OCI-LY3 (cell line): ENCODE data around the gene EIF4H.

Source experiments
- H2AFZ ChIP-seq: fragments of 200-600, 300-600 bp; shearing (Covaris generic); 2 replicates; pipeline ENCODE4 v1.6.0; 2014; ENCODE audit warnings: antibody characterized with exemption, low read depth, low read length
- H3K27ac ChIP-seq: fragments of 200-600, 300-600 bp; sonication (generic); 2 replicates; pipeline ENCODE4 v1.5.1; 2014; ENCODE audit warnings: mild to moderate bottlenecking, low read length, moderate library complexity, mixed read lengths
- H3K27me3 ChIP-seq: fragments of 200-600, 300-600 bp; sonication (generic); 2 replicates; pipeline ENCODE4 v1.6.1; 2014; ENCODE audit warnings: low read depth, low read length, mixed read lengths
- H3K36me3 ChIP-seq: fragments of 200-600, 300-600 bp; sonication (generic); replicated peaks from 2 replicates; pipeline ENCODE3; 2014; ENCODE audit warnings: low read depth, low read length, mixed read lengths
- H3K4me1 ChIP-seq: fragments of 300-600, 200-600 bp; sonication (generic); 2 replicates; pipeline ENCODE4 v1.6.1; 2014; ENCODE audit warnings: low read length, mixed read lengths
- H3K4me2 ChIP-seq: fragments of 200-600, 300-600 bp; sonication (generic); 2 replicates; pipeline ENCODE4 v1.6.1; 2014; ENCODE audit warnings: low read length, mixed read lengths
- H3K4me3 ChIP-seq: fragments of 300-600, 200-600 bp; sonication (generic); 2 replicates; pipeline ENCODE4 v1.5.1; 2014; ENCODE audit warnings: antibody characterized with exemption, mild to moderate bottlenecking, low read length, moderate library complexity
- H3K79me2 ChIP-seq: fragments of 300-600, 200-600 bp; shearing (Covaris generic); 2 replicates; pipeline ENCODE4 v1.6.1; 2014; ENCODE audit warnings: mild to moderate bottlenecking, low read length, mixed read lengths
- H3K9ac ChIP-seq: fragments of 300-600, 200-600 bp; shearing (Covaris generic); 2 replicates; pipeline ENCODE4 v1.6.0; 2014; ENCODE audit warnings: mild to moderate bottlenecking, low read length, moderate library complexity
- H3K9me3 ChIP-seq: fragments of 200-600, 300-600 bp; shearing (Covaris generic); 2 replicates; pipeline ENCODE4 v1.6.1; 2014; ENCODE audit warnings: low read length, mixed read lengths; ENCODE audit not compliant: insufficient read depth
- H4K20me1 ChIP-seq: fragments of 200-600, 300-600 bp; sonication (generic); 2 replicates; pipeline ENCODE4 v1.6.1; 2016; ENCODE audit warnings: low read length, mixed read lengths; ENCODE audit not compliant: insufficient read depth
- CTCF ChIP-seq: fragments of 200-600, 300-600 bp; sonication (generic); IDR thresholded peaks from 2 replicates; pipeline ENCODE4 v1.5.1; 2014; ENCODE audit warnings: antibody characterized with exemption, low read length, low read depth
- EZH2phosphoT487 ChIP-seq: fragments of 200-600 bp; shearing (Covaris generic); IDR thresholded peaks from 2 replicates; pipeline ENCODE4 v1.6.1; 2018; ENCODE audit warnings: antibody characterized with exemption, mixed run types, low read depth

Gene EIF4H

GRCh38 chr7:74153736-74154135, 20.4 kb upstream of the EIF4H start:
- Histone ChIP-seq H3K27me3 (no peaks in the 10 kb centered on the region), H3K9ac (no peak overlapping the region), H3K79me2 (no peaks in the 10 kb centered on the region), H3K36me3 (no peaks in the 10 kb centered on the region), H3K4me2 (no peak overlapping the region), H3K4me1 (no peaks in the 10 kb centered on the region), H4K20me1 (no peaks in the 10 kb centered on the region), H3K4me3 (no peak overlapping the region), H3K27ac (no peak overlapping the region), H2AFZ (no peak overlapping the region), H3K9me3 (no peaks in the 10 kb centered on the region)
- no peak for TF ChIP-seq EZH2phosphoT487
- TF ChIP-seq CTCF: no peak

- Histone ChIP-seq H3K4me1 (no peaks in the 10 kb centered on the region), H3K27ac (no peak overlapping the region), H3K79me2 (no peaks in the 10 kb centered on the region), H3K9me3 (no peaks in the 10 kb centered on the region), H3K27me3 (no peaks in the 10 kb centered on the region), H3K9ac (no peak overlapping the region), H2AFZ (no peak overlapping the region), H3K4me3 (no peak overlapping the region), H3K36me3 (no peaks in the 10 kb centered on the region), H3K4me2 (no peak overlapping the region), H4K20me1 (no peaks in the 10 kb centered on the region)
- TF ChIP-seq CTCF: no peak
- no peak for TF ChIP-seq EZH2phosphoT487
Measured at GRCh38 chr7:74155810-74156395, 18.3 kb upstream of the EIF4H start.

- TF ChIP-seq EZH2phosphoT487 (no peak), CTCF (no peak)
- no peaks in the 10 kb centered on the region for H3K4me1 ChIP-seq
- no peaks in the 10 kb centered on the region for H3K36me3 ChIP-seq
- H3K9me3 ChIP-seq: no peaks in the 10 kb centered on the region
- H3K4me3 ChIP-seq: no peak overlapping the region
- no peaks in the 10 kb centered on the region for H3K79me2 ChIP-seq
- no peak overlapping the region for H2AFZ ChIP-seq
- H4K20me1 ChIP-seq: no peaks in the 10 kb centered on the region
- H3K27ac ChIP-seq: no peak overlapping the region
- no peak overlapping the region for H3K9ac ChIP-seq
- no peak overlapping the region for H3K4me2 ChIP-seq
- H3K27me3 ChIP-seq: no peaks in the 10 kb centered on the region
Measured at GRCh38 chr7:74157605-74158004, 16.6 kb upstream of the EIF4H start.

GRCh38 chr7:74164985-74165456, 9.1 kb upstream of the EIF4H start:
- H3K79me2 ChIP-seq: no peaks in the 10 kb centered on the region
- no peaks in the 10 kb centered on the region for H3K9me3 ChIP-seq
- no peak overlapping the region for H2AFZ ChIP-seq
- H3K4me3 ChIP-seq: no peak overlapping the region
- H3K4me2 ChIP-seq: no peak overlapping the region
- no peaks in the 10 kb centered on the region for H4K20me1 ChIP-seq
- no peak overlapping the region for H3K9ac ChIP-seq
- no peaks in the 10 kb centered on the region for H3K4me1 ChIP-seq
- no peak overlapping the region for H3K27ac ChIP-seq
- H3K36me3 ChIP-seq: no peaks in the 10 kb centered on the region
- no peak for TF ChIP-seq EZH2phosphoT487
- no peak for TF ChIP-seq CTCF
- H3K27me3 ChIP-seq: no peaks in the 10 kb centered on the region
